CD1c-positive myeloid dendritic cell (primary cell): ENCODE results near the gene UBA1.

Experiments used
- DNase-seq: peaks from one replicate; pipeline ENCODE4 v3.0.0-alpha.2; 2016; ENCODE audit errors: extremely low spot score

The UBA1 gene

GRCh38 chrX:47169726-47170515 lies 23.7 kb upstream of the UBA1 start:
- no peak for DNase-seq

DNA sequence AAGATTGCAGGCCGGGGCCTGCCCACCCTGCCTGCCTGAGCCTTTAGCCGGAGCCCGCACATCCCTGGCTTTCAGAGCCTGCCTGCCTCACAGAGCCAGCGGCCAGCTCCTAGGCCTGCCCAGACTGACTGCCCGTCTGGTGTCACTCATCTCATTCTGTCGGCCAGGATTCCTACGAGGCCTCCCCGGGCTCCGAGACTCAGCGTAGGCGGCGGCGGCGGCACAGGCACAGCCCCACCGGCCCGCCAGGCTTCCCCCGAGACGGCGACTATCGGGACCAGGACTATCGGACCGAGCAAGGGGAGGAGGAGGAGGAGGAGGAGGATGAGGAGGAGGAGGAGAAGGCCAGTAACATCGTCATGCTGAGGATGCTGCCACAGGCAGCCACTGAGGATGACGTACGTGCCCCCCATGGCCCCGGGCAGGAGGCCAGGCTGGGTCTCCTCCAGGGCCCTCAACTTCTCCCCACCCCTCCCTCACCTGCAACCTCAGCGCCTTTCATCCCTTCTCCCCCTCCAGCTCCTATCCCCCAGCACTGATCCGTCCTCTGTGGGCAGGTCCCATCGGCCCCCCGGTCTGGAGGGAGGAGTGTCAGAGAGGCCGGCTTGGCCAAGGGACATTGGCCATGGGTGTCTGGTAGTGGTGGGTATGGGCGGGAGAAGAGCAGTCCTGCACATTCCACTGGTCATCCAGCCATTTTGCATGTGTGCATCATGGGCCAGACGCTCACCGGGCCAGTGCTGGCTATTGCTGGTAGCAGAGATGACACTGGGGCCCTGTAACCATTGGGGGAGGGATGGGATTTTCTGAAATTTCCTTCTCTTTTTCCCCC lies 22.6 kb upstream of the UBA1 start:
- no peak for DNase-seq

DNA sequence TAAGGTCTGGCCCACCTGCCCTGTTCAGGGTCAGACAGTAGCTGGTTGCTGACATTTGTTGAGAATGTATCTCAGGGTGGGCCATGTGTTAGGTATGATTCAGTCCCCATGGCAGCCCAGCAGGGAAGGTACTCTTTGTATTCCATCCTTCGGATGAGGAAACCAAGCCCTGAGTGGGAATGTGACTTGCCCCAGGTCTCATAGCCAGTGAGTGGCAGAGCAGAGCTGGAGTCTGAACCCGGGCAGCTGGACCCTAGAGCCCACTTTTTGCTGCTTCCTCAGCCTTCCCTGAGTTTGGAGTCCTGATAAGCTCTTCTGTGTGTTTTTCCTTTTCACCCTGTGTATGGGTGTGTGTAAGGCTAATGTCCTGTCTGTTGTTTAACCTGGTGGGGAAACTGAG lies 21.6 kb upstream of the UBA1 start:
- no peak for DNase-seq

- no peak for DNase-seq
These were observed 21.1 kb upstream of the UBA1 start for GRCh38 chrX:47172549-47172948.

DNA sequence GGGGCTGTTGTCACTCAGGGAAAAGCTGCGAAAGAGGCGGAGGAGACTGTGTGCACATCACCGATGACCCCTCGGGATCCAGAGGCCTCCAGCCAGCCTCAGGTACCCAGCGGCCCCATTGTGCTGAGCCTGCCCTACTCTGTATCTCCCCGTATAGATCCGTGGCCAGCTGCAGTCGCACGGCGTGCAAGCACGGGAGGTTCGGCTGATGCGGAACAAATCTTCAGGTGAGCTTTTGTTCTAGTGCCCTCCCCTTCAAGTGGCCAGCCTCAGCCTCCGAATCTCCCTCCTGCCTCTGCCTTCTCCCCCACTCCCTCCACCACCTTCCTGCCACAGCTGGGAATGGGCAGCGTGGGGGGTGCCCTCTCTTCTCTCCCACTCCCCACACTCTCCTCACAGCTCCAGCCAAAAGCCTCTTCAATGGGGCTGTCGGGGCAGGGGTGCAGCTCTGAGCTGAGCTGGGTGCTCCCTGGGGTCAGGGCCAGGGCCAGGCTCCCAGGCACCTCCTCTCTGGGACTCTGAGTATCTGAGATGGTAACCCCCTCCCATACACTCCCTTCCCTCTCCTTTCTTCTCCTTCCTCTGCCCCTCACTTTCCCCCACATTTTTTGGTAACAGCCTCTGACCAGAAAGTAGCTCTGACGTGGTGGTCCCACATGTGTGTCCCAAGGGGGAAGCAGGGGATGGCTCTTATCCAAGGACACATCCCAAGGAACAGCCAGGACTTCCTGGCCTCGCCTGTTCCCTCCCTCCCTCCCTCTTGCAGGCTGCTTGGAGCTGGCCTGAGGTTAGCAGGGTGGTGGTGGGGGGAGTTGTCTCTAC lies 20.4 kb upstream of the UBA1 start:
- DNase-seq, result no peak

GRCh38 chrX:47174376-47174775 lies 19.3 kb upstream of the UBA1 start:
- DNase-seq, result no peak

DNA sequence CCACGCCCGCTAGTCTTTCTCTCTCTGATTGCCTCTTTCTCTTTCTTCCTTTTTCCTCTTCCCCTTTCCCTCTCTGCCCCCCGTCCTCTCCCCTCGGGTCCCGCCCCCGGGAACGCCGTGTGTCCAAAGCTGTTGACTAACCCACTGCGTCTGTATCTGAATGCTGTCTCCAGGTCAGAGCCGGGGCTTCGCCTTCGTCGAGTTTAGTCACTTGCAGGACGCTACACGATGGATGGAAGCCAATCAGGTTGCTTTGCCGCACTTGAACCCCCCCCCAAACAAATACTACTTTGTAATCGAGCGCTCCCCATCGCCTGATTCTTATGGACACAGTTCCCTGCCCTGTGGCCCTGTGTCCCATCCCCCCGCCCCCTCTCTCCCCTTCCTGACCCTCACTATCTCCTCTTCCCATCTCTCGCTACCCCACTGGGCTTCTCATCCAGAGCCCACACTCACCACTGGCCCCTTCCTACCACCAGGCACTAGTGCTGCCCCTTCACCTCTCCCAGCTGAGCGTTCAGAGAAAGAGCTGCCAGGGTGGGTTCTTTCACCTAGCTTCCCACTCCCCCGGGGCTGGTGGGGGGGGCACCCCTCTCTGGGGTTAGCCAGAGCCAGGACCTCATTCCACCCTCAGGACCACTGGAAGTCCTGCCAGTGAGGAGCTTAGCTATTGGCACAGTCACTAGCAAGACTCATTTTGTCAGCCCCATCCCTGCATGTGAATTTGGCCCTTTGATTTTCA lies 18.6 kb upstream of the UBA1 start:
- no peak for DNase-seq

DNA sequence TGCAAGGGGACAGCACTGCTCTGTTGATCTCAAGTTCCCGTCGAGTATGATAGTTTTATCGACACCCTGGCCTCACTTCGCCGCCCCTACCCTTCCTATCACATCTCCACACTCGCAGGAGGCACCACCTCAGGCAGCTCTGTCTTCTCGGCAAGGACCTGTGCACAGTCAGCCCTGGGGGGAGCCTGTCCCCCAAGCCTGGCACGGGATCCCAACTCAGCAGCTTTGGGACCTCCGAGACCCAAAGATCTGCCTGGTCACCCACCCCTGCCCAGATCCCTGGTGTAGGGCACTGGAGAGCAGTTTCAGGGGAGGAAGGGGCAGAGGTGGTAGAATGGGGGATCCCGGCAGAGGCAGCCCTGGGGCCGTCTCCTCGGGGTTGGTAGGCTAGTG lies 18.0 kb upstream of the UBA1 start:
- DNase-seq, result no peak

GRCh38 chrX:47176101-47176740 lies 17.4 kb upstream of the UBA1 start:
- DNase-seq, result no peak

GRCh38 chrX:47177079-47177478 lies 16.6 kb upstream of the UBA1 start:
- no peak for DNase-seq

DNA sequence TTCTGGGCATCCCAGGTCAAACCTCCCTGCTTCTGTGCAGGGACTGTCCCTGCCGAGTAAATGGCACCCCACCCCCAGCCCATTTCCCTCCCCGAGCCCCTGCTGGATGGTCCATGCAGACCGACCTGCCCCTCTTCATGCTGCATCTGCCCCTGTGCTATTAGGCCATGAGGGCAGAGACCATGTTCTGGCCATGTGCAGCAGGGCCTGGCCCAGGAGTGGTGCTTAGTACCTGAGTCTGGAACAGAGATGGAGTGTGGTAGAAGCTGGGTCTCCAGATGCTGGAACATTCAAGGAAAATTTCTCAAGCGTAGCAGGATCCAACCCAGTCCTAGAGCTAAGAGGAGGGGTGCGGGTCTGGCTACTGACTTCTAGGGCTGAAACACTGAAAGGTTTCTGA lies 15.3 kb upstream of the UBA1 start:
- no peak for DNase-seq

- DNase-seq, result no peak
These were observed 14.3 kb upstream of the UBA1 start for GRCh38 chrX:47179221-47179927.

DNA sequence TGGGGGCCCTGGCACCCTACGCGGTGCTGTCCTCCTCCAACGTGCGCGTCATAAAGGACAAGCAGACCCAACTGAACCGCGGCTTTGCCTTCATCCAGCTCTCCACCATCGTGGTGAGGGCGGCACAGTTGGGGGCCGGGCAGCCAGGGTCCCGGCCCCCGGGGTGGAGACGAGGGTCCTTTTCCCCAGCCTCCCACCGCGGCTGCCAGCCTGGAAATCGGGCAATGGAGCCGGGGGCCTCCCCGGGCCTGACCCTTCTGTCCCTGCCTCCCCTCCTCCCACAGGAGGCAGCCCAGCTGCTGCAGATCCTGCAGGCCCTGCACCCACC lies 13.7 kb upstream of the UBA1 start:
- DNase-seq, result no peak

- DNase-seq, result no peak
These were observed 13.3 kb upstream of the UBA1 start for GRCh38 chrX:47180346-47180745.

DNA sequence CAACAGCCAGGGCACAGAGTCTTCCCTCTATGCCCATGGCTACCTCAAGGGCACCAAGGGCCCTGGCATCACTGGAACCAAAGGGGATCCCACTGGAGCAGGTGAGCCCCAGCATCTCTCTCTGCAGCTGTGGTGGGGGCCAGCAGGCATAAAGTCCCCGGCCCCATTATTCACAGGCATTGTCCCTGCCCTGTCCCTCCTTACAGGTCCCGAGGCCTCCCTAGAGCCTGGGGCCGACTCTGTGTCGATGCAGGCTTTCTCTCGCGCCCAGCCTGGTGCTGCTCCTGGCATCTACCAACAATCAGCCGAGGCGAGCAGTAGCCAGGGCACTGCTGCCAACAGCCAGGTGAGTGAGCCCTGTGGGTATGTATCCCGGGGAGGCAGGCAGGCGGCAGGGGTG lies 12.3 kb upstream of the UBA1 start:
- DNase-seq, result no peak

DNA sequence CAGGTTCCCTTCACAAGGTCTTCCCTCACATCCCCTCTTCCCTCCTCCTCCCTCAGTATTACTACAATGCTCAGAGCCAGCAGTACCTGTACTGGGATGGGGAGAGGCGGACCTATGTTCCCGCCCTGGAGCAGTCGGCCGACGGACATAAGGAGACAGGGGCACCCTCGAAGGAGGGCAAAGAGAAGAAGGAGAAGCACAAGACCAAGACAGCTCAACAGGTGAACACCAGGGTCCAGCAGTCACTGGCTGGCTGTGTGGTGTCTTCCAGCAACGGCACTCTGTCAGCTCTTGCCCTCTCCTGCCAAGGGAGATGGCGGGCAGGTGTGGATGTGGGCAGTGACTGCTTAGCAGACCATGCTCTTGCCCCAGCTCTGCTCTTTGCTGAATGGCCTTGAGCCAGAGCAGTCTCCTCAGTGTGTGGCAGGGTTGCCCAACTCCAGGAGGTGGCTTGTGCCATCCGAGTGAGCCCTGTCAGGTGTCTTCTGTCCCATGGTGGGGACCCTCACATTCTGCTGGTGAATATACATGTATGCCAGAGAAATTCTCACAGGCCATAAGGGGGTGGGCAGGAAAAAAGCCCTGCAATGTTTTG lies 11.4 kb upstream of the UBA1 start:
- no peak for DNase-seq

DNA sequence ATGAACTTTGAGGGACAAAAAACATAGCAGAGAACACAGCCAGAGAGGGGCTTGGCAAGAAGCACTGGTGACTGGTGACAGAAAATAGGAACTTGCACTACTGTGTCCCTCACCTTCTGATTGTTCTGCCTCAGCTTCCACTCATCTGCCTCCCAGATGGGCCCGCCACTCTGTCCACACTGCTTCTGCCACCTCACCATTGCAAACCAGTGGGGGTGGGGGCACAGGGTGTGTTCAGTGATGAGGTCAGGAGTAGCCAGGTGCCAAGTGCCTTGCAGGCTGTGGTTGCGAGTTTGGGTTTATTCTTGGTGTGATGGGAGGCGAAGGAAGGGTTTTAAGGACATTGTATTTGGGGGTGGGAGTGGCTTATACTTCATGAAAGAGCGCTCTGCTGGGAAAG lies 9.1 kb upstream of the UBA1 start:
- DNase-seq, result no peak

DNA sequence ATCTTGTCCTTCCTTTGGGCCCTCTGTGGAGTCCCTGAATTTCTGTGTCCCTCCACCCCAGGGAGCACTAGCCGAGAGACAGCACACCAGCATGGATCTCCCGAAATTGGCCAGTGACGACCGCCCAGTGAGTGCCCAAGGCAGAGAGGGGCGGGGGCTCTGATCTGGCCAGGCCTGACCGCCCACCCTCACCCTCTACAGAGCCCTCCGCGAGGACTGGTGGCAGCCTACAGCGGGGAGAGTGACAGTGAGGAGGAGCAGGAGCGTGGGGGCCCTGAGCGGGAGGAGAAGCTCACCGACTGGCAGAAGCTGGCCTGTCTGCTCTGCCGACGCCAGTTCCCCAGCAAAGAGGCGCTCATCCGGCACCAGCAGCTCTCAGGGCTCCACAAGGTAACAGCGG lies 8.4 kb upstream of the UBA1 start:
- no peak for DNase-seq

GRCh38 chrX:47186096-47186740 lies 7.4 kb upstream of the UBA1 start:
- no peak for DNase-seq
